Spleen (tissue), 11 donors: ENCODE results near the gene TTC28. TPM values are rescaled to one million over a fixed set of nuclear protein-coding genes. Genes with fewer than 3 reads are reported as not detected.

ENCODE experiments used
- DNase-seq: peaks from one replicate; pipeline ENCODE4 v3.0.0-alpha.2; 2020
- H3K27ac ChIP-seq, 8 donors: fragments of 200-600 bp; sonication (generic) in 7 of 8; 1 replicate in 4 of 8; 2 replicates in 4 of 8; pipeline versions ENCODE4 v1.5.0 to v1.8.0; 2016 to 2021; ENCODE audit warnings: inconsistent platforms in 4 of 8, mild to moderate bottlenecking in 4 of 8, moderate library complexity in 1 of 8
- H3K27me3 ChIP-seq, 7 donors: fragments of 200-600 bp; sonication (generic) in 6 of 7; replicated peaks in 1 of 7; 1 replicate in 4 of 7; 2 replicates in 3 of 7; pipeline versions ENCODE4 v1.5.0 to v1.8.0; 2016 to 2021; ENCODE audit warnings: inconsistent platforms in 3 of 7, mild to moderate bottlenecking in 1 of 7
- H3K36me3 ChIP-seq, 6 donors: fragments of 200-600 bp; sonication (generic) in 5 of 6; 1 replicate in 4 of 6; 2 replicates in 2 of 6; pipeline versions ENCODE4 v1.5.0 to v1.8.0; 2016 to 2021; ENCODE audit warnings: inconsistent platforms in 2 of 6
- H3K4me1 ChIP-seq, 6 donors: fragments of 200-600 bp; sonication (generic) in 5 of 6; 1 replicate in 3 of 6; 2 replicates in 3 of 6; pipeline versions ENCODE4 v1.5.0 to v1.8.0; 2016 to 2021; ENCODE audit warnings: inconsistent platforms in 3 of 6
- H3K4me3 ChIP-seq, 8 donors: fragments of 200-600 bp; sonication (generic) in 7 of 8; 1 replicate in 4 of 8; 2 replicates in 4 of 8; pipeline versions ENCODE4 v1.5.0 to v1.8.0; 2016 to 2021; ENCODE audit warnings: inconsistent platforms in 4 of 8, mild to moderate bottlenecking in 4 of 8, moderate library complexity in 2 of 8
- H3K9me3 ChIP-seq, 8 donors: fragments of 200-600 bp; sonication (generic) in 7 of 8; 1 replicate in 4 of 8; 2 replicates in 4 of 8; pipeline versions ENCODE4 v1.5.0 to v1.8.0; 2016 to 2021; ENCODE audit warnings: inconsistent platforms in 4 of 8
- CTCF ChIP-seq, 11 experiments: fragments of 200-600 bp in 7 of 11; fragments of 450-650 bp in 4 of 11; sonication (generic) in 4 of 11; IDR thresholded peaks in 8 of 11; conservative IDR thresholded peaks in 3 of 11; 1 replicate in 7 of 11; 2 replicates in 4 of 11; pipeline versions ENCODE4 v1.4.0 to v1.8.0; 2016 to 2021; ENCODE audit warnings: antibody characterized with exemption in 11 of 11, inconsistent platforms in 4 of 11, mild to moderate bottlenecking in 1 of 11
- POLR2A ChIP-seq, 3 donors: fragments of 450-650 bp; IDR thresholded peaks; one replicate each; pipeline ENCODE4 v1.5.1; 2017; ENCODE audit warnings: antibody characterized with exemption in 3 of 3, mild to moderate bottlenecking in 1 of 3
- POLR2AphosphoS5 ChIP-seq, 3 donors: sonication (generic); formaldehyde crosslinking; IDR thresholded peaks; one replicate each; pipeline ENCODE4 v1.5.1; 2017; ENCODE audit warnings: antibody characterized with exemption in 3 of 3
- WGBS, 5 donors: extraction: QIAGEN DNeasy Blood & Tissue Kit in 3 of 5; methylation state at CpG; one replicate each; pipeline versions ENCODE4 v1.1.5 to v1.1.7; 2013 to 2018; 5-methylcytosine and 5-hydroxymethylcytosine counted together
- intact Hi-C: fragments of 100-400 bp; cut with DNase I; formaldehyde crosslinking; loops from one replicate; pipeline ENCODE4 v1.15.0; 2023; ENCODE audit warnings: low total_unique reads
- polyA plus RNA-seq, 3 donors: library from polyadenylated mRNA; stranded (reverse); fragments of 200-250 nt; gene quantifications; one replicate each; pipeline ENCODE4 v1.2.1, GENCODE V29; 2013
- total RNA-seq, 7 donors: library from RNA; depleted of rRNA in 3 of 7; stranded (reverse); fragments of >200 nt in 3 of 7; fragmentation: NEBNext Ultra II Directional in 4 of 7; extraction: Animal tissue kit (Norgen Biotek cat#: 25700) in 4 of 7; gene quantifications; one replicate each; pipeline versions ENCODE4 v1.1.0 to v1.2.1, GENCODE V29; 2016 to 2021
- donor health status: healthy with polysubstance abuse.
- donor health status: DM: no; HTN: no; CAD: no; lungs with moderate emphysema.
- donor health status: DM: no; HTN: no; CAD: no.
- donor health status: Bipolar disorder and iron deficiency.
- donor health status: healthy.
- donor health status: DM: no; HTN: no; CAD: no.
- donor health status: DM: yes; HTN: yes; CAD: no.

The TTC28 gene
- total and polyA plus RNA-seq, 10 donors = 0.62 to 69.0 (median 33.5) TPM

GRCh38 chr22:28314959-28315358 lies 364.7 kb downstream of the TTC28 start:
- TF ChIP-seq CTCF (IDR thresholded peaks at IDR 0.05 in 8 of 11, conservative IDR thresholded peaks at IDR 0.05 in 3 of 11) = no peak
- TF ChIP-seq POLR2AphosphoS5 (IDR thresholded peaks at IDR 0.05) = no peak
- no peak for TF ChIP-seq POLR2A (IDR thresholded peaks at IDR 0.05)
- H3K27ac ChIP-seq = no peak overlapping the region
- 84 to 100% (median 93%) methylated on average over 1 of the region's 1 CpG for WGBS, 5 donors
- H3K9me3 ChIP-seq = no peaks in the 10 kb centered on the region
- H3K4me3 ChIP-seq = no peak overlapping the region
- H3K4me1 ChIP-seq = no peaks in the 10 kb centered on the region
- H3K27me3 ChIP-seq = no peaks in the 10 kb centered on the region
- intact Hi-C loops = no loop called here
- H3K36me3 ChIP-seq = no peaks in the 10 kb centered on the region
- DNase-seq = no peak

- intact Hi-C loops = no loop called here
- TF ChIP-seq POLR2AphosphoS5 (IDR thresholded peaks at IDR 0.05) (no peak), CTCF (IDR thresholded peaks at IDR 0.05 in 8 of 11, conservative IDR thresholded peaks at IDR 0.05 in 3 of 11) (no peak), POLR2A (IDR thresholded peaks at IDR 0.05) (no peak)
- Histone ChIP-seq H3K36me3 (no peaks in the 10 kb centered on the region), H3K9me3 (no peaks in the 10 kb centered on the region), H3K4me3 (no peak overlapping the region), H3K4me1 (no peaks in the 10 kb centered on the region), H3K27ac (no peak overlapping the region), H3K27me3 (no peaks in the 10 kb centered on the region)
- WGBS, 5 donors = 70 to 95% (median 75%) methylated on average over 1 of the region's 1 CpG
- DNase-seq = no peak
Observed at GRCh38 chr22:28310299-28310698, 369.3 kb downstream of the TTC28 start.

GRCh38 chr22:28299753-28300152 lies 379.9 kb downstream of the TTC28 start:
- H3K27ac ChIP-seq = no peak overlapping the region
- no peak for DNase-seq
- no peaks in the 10 kb centered on the region for H3K36me3 ChIP-seq
- intact Hi-C loops = no loop called here
- no peak for TF ChIP-seq POLR2A (IDR thresholded peaks at IDR 0.05)
- TF ChIP-seq POLR2AphosphoS5 (IDR thresholded peaks at IDR 0.05) = no peak
- no peak for TF ChIP-seq CTCF (IDR thresholded peaks at IDR 0.05 in 8 of 11, conservative IDR thresholded peaks at IDR 0.05 in 3 of 11)
- H3K9me3 ChIP-seq = no peaks in the 10 kb centered on the region
- no peaks in the 10 kb centered on the region for H3K27me3 ChIP-seq
- WGBS, 5 donors = 55 to 80% (median 75%) methylated on average over 2 of the region's 2 CpGs
- peaks cover 0 to 22% (median 3%) of the 10 kb centered on the region in 6 donors for H3K4me1 ChIP-seq
- H3K4me3 ChIP-seq = no peak overlapping the region

DNA sequence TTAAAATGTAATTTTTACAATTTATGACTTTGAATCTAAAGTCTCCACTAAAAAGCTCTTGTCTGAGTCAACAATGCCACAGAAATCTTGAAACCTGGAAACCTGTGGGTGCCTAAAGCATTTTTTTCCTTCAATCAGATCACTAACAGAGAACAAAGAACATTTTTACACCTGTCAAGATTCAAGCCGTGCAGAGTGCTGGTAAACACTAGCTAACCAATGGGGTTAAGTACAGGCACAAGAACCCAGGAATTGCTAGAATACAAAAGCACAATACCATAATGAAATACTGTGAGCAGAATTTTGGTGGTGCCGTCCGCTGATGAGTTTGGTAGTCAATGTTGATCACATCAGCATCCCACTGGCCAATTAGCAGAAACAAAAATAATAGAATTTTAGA lies 380.3 kb downstream of the TTC28 start:
- Histone ChIP-seq H3K4me1 (peaks cover 0 to 22% (median 3%) of the 10 kb centered on the region in 6 donors), H3K27me3 (no peaks in the 10 kb centered on the region), H3K9me3 (no peaks in the 10 kb centered on the region), H3K4me3 (no peak overlapping the region), H3K27ac (no peak overlapping the region), H3K36me3 (no peaks in the 10 kb centered on the region)
- DNase-seq = no peak
- TF ChIP-seq POLR2AphosphoS5 (IDR thresholded peaks at IDR 0.05) = no peak
- TF ChIP-seq POLR2A (IDR thresholded peaks at IDR 0.05) = no peak
- no peak for TF ChIP-seq CTCF (IDR thresholded peaks at IDR 0.05 in 8 of 11, conservative IDR thresholded peaks at IDR 0.05 in 3 of 11)
- intact Hi-C loops = no loop called here
- WGBS, 5 donors = 91 to 97% (median 92%) methylated on average over 3 of the region's 3 CpGs
